ENCODE data around the gene SCNN1G. TPM values are rescaled to one million over a fixed set of nuclear protein-coding genes. Genes with fewer than 3 reads are reported as not detected.
A peak's percentile ranks its signal among the peaks of the same experiment; 100 is the strongest.

SCNN1G gene
- total and polyA plus RNA-seq, 9 of the 15 experiments (the other 6 are each of a cell fraction or from before 2014, with no cell fraction given), result not detected

DNA sequence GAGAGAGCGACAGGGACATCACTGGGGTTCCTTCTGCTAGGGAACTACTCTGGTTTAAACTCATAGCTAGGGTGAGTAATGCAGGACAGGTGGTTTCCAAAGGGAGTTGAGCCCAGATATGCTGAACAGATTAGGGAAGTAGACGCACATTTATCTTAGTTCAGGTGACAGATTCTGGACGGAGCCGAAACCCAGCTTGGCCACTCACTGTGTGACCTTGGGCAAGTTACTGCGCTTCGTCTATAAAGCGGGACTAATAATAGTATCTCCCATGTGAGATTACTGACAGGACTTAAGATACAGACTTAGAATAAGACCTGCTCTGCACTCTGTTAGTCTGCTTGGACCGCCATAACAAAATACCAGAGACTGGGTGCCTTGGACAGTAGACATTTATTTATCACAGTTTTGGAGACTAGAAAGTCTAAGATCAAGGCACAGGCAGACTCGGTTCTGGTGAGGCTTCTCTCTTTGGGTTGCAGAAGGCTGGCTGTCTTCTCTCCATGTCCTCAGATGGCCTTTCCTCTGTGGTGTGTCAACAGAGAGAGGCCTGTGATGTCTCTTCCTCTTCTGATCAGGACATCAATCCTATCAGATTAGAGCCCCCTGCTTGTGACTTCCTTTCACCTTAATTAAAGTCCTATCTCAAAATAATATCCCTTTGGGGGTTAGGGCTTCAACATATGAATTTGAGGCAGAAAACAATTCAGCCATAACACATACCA is 12.1 kb downstream of the SCNN1G start:
- Histone ChIP-seq H3K36me3 (ENCODE audit: control insufficient read depth, insufficient read depth, low read length) (no peaks in the 10 kb centered on the region), H3K9me1 (ENCODE audit: control insufficient read depth, insufficient read depth, low read length) (no peaks in the 10 kb centered on the region), H3K4me3 (no peak overlapping the region), H4K20me1 (replicated peaks; ENCODE audit: control insufficient read depth, insufficient read depth, low read length) (0 out of 2 replicates have a peak, but pooled peaks cover 5% of the 10 kb centered on the region), H3K27me3 (ENCODE audit: control insufficient read depth in 2 of 2, insufficient read depth in 2 of 2, low read length in 2 of 2) (peaks cover 3 to 20% of the 10 kb centered on the region in 2 experiments; a peak in 3 of 5 replicates), H3K27ac (ENCODE audit: extremely low read depth, low read depth, low read length) (no peak overlapping the region), H3K4me2 (ENCODE audit: insufficient read depth, low read length) (no peak overlapping the region), H3K79me2 (ENCODE audit: control insufficient read depth, insufficient read depth, low read length) (no peaks in the 10 kb centered on the region), H3K4me1 (replicated peaks in 1 of 2; ENCODE audit: control insufficient read depth in 2 of 2, insufficient read depth in 2 of 2, low read length in 2 of 2) (no peaks in the 10 kb centered on the region), H2AFZ (ENCODE audit: low read depth, low read length) (no peak overlapping the region), H3K9ac (ENCODE audit: insufficient read depth in 1 of 2, low read depth in 2 of 2, low read length in 2 of 2) (no peak overlapping the region), H3K9me3 (replicated peaks; ENCODE audit: control insufficient read depth, insufficient read depth, low read depth, low read length) (no peaks in the 10 kb centered on the region)
- FAIRE-seq (no peak), DNase-seq (ENCODE audit: extremely low read depth in 1 of 4, low spot score in 3 of 4) (no peak), ATAC-seq (no peak)
- POLR2A ChIA-PET, result no interaction called here
- in situ Hi-C loops (cut with MboI), result no loop called here
- intact Hi-C loops (cut with micrococcal nuclease), result no loop called here
- BruUV-seq (replicated peaks), result no TSS peak
- CTCF ChIA-PET (ENCODE audit: low intra/inter-chr PET ratio), result no interaction called here
- 9% methylated on average over 9 of the region's 9 CpGs for WGBS (ENCODE audit: insufficient coverage, low coverage, missing lambda C conversion rate)
- TF ChIP-seq, protein P1, sequence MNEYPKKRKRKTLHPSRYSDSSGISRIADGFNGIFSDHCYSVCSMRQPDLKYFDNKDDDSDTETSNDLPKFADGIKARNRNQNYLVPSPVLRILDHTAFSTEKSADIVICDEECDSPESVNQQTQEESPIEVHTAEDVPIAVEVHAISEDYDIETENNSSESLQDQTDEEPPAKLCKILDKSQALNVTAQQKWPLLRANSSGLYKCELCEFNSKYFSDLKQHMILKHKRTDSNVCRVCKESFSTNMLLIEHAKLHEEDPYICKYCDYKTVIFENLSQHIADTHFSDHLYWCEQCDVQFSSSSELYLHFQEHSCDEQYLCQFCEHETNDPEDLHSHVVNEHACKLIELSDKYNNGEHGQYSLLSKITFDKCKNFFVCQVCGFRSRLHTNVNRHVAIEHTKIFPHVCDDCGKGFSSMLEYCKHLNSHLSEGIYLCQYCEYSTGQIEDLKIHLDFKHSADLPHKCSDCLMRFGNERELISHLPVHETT (CRISPR knock-in tag; conservative IDR thresholded peaks at IDR 0.05 in 1 of 2, IDR thresholded peaks at IDR 0.05 in 1 of 2), result no peak
- TF ChIP-seq RBM22 (IDR thresholded peaks at IDR 0.05; ENCODE audit: low read depth, low read length, poor library complexity, severe bottlenecking) (no peak), ZNF12 (CRISPR knock-in tag; IDR thresholded peaks at IDR 0.05) (no peak), MEIS2 (IDR thresholded peaks at IDR 0.05; ENCODE audit: partially characterized antibody) (peak; percentile 32)
- TF ChIP-seq, protein P2, sequence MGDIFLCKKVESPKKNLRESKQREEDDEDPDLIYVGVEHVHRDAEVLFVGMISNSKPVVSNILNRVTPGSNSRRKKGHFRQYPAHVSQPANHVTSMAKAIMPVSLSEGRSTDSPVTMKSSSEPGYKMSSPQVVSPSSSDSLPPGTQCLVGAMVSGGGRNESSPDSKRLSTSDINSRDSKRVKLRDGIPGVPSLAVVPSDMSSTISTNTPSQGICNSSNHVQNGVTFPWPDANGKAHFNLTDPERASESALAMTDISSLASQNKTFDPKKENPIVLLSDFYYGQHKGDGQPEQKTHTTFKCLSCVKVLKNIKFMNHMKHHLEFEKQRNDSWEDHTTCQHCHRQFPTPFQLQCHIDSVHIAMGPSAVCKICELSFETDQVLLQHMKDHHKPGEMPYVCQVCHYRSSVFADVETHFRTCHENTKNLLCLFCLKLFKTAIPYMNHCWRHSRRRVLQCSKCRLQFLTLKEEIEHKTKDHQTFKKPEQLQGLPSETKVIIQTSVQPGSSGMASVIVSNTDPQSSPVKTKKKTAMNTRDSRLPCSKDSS (IDR thresholded peaks at IDR 0.05; ENCODE audit: low read depth, partially characterized antibody), result no peak
- TF ChIP-seq, protein P3, sequence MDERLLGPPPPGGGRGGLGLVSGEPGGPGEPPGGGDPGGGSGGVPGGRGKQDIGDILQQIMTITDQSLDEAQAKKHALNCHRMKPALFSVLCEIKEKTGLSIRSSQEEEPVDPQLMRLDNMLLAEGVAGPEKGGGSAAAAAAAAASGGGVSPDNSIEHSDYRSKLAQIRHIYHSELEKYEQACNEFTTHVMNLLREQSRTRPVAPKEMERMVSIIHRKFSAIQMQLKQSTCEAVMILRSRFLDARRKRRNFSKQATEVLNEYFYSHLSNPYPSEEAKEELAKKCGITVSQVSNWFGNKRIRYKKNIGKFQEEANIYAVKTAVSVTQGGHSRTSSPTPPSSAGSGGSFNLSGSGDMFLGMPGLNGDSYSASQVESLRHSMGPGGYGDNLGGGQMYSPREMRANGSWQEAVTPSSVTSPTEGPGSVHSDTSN (CRISPR knock-in tag; IDR thresholded peaks at IDR 0.05; ENCODE audit: low read depth), result no peak
- TF ChIP-seq, protein P3 (tag; conservative IDR thresholded peaks at IDR 0.05; ENCODE audit: low read depth), result peak; percentile 49; the same call in 1 of the 2 replicates
